SIG-M5 treated with dmso at 0.1 percent for 504 hours (cell line): ENCODE data around the gene HOXD13.

Experiments
- DNase-seq: peaks from one replicate; lab custom pipeline; 2025; ENCODE audit not compliant: unreplicated experiment; lab: John Stamatoyannopoulos, UW

Gene HOXD13

DNA sequence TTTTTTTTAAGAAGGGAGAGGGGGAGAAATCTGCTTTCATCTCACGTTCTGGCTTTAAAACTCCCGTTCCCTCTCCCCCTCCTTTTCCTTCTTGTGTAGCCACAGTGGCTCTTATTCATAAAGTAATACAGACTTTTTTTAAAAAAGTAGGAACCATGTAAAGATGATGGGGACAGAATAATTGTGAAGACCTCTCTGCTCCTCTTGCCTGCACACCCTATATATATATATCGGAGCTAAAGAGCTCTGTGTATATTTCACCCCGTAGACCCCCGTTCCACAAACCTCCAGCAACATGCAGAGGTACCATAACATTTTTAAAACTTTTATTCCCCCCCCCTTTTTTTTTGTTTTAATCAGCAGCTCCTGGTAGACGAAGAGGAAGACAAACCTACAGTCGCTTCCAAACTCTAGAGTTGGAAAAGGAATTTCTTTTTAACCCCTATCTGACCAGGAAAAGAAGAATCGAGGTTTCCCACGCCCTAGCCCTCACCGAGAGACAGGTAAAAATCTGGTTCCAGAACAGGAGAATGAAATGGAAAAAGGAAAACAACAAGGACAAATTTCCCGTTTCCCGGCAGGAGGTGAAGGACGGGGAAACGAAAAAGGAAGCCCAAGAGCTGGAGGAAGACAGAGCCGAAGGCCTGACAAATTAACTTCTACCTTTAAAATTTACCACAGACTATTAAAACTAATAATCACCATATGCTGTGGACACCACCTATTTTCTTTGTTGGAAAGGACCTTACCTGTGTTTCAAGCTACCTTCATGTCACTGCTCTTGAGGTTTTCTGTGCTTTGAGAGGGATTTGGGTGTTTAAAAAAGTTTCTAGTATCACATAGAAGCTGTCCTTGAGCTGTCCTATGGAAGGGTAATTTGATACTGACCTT lies 38.7 kb downstream of the HOXD13 start:
- no peak for DNase-seq

DNA sequence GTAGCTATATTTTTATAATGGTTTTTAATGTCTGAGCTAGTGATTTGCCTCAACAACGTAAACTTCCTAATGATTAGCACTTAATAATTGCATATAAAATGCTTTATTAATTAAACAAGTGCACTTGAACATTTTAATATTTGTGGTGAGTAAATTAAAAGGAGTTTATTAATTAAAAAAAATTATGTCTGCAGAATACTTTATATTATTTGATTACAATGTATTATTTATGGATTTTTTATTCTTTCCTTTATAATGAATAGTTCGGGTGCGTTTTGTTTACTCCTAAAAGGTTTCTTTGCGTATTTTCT lies 39.3 kb downstream of the HOXD13 start:
- DNase-seq: no peak

DNA sequence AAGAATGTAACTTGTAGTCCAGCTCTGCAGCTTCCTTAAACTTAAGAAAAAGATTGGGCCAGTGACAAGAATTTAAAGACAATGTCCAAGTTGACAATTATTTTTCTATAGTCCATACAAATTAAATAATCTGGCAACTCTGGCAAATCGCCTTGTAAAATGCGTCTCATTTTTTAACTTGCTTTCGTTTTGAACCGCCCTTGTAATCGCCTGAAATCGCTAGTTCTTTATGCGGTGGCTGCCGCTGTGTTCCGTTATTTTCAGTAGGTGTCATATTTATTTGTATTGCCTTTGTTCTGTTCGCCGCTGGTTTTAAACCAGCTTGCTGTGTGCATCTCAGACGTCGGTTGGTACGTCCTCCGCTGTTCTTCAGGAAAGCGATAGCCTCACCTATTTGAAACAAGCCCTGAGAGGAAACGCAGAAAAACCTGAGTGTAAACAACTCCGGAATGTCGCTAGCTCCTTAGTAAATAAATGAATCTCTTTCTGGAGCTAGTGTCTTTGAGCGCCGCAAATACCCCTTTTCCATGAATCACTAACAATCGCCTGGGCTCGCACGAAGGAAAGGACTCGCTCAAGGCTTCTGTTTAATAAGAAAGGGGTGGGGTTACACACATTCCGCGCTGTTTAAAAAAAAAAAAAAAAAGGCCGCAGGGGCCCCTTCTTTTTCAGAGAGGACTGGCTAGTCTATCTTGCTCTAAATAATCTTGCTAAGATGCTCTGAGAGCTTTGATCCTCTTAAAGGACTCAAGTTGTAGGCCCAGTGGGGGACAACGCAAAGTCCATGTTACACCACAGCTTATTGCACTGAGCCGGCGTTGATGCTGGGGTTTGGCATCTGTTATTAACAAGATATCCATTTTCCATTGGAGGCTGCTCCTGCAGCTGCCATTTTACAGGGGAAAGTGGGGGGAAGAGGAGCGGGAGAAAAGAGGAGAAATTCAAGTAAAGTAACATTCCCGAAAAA lies 40.0 kb downstream of the HOXD13 start:
- DNase-seq: no peak

DNA sequence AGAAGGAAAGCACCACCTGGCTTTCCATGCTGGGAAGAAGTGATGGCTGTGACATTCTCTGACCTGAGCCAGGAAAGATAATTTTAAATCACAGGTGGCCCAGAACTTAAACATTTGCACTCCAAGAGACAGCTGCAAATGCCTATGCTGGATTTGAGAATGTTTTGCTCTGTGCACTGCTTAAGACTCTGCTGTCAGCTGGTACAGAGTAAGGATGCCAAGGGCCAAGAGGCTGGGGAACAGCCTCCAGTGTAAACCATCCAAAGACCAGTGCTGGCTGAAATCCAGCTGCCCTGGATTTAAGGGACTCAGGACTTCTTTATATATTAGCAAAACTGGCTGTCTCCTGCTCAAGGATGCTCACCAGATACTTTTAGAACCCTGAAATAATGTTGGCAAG lies 40.9 kb downstream of the HOXD13 start:
- no peak for DNase-seq

DNA sequence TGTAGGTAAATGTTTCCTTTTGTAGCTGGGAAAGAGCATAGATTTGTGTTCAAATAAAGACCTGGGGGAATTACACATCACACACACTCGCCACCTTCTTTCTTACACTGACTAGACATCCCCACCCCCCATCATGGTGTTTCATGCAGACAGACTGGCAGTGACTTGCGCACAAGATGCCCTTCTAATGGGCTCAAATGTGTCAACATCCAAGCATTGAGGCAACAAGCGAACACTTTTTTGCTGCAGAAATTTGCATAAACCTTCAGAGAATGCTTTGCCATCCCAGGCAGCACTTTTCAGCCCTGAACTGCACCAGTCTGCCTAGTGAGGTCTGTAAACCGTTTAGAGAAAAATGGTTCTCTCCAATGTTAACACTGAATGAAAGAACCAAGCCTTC lies 41.5 kb downstream of the HOXD13 start:
- no peak for DNase-seq

DNA sequence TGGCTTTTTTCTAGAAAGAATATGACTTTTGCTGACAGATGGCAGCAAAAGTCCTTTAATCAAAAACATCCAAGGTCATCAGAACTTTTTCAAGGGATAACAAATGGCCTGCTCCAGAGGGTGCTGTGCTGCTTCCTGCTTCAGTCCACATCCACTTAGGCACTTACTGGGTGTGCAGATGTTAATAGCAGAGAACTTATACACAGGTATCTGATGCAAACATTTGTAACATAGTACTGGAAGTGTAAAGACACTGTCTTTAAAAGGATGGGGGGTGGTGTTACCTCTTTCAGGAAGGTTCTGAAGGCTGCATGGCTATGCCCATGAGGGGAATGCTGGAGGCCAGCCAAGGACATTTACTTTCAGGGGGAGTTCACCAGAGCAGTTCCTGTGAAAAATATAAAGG lies 42.5 kb downstream of the HOXD13 start:
- no peak for DNase-seq

DNA sequence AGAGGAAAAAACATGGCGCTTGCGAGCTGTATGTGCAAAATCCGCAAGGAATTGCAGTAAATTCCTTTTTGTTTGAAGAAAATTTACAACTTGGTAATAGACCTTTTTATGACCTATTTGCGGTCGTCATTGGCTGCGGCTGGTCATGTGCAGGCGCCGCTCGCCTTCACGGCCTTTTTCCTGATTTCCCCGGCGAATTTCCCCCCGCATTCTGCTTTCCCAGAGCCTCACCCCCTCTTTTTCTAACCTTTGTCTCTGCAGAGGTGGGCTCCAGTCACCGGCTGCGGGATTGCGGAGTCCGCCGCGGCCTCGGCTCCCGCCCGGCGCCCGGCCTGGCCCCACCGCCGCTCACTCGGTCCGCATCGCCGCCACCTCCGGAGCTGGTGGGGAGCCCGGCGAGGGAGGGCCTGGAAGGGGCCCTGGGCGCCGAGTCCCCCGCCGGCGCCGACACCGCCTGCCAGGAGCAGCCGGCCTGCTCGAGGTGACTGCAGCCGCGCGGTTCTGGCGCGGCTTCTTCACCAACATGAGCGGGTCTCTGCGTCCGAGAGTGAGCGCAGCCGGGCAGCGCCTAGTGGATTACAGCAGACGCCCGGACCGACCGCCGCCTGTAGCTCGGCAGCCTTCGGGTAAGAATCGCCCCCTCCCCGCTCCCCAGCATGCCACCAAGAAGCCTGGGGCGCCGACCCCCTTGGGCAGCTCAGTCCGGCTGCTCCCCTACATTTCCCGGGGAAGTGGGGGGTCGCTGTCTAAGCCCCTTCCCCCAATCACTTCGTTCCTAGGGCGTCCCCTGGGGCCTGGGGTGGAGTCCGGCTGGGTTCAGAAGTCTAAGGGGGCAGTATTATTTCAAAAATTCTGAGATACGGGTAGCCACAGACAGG lies 44.1 kb downstream of the HOXD13 start:
- DNase-seq: no peak

DNA sequence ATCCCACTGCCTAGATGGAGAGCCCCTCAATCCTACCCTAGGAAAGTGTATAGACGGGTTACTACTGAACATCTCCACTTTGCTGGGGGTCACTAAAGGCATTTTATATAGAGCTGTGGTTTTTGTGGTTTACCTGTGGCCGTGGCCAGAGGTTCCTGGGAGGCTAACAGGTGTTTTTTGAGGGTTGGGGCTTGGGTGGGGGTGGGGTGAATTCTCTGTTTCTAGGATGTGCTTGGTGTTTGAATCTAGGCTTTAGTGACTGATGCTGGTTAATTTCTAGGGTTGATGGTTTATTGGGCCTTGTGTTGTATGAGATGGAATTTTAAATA lies 44.7 kb downstream of the HOXD13 start:
- no peak for DNase-seq

DNA sequence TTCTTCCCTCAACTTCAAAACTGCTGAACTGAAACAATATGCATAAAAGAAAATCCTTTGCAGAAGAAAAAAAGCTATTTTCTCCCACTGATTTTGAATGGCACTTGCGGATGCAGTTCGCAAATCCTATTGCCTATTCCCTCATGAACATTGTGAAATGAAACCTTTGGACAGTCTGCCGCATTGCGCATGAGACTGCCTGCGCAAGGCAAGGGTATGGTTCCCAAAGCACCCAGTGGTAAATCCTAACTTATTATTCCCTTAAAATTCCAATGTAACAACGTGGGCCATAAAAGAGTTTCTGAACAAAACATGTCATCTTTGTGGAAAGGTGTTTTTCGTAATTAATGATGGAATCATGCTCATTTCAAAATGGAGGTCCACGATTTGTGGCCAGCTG lies 45.4 kb downstream of the HOXD13 start:
- no peak for DNase-seq

DNA sequence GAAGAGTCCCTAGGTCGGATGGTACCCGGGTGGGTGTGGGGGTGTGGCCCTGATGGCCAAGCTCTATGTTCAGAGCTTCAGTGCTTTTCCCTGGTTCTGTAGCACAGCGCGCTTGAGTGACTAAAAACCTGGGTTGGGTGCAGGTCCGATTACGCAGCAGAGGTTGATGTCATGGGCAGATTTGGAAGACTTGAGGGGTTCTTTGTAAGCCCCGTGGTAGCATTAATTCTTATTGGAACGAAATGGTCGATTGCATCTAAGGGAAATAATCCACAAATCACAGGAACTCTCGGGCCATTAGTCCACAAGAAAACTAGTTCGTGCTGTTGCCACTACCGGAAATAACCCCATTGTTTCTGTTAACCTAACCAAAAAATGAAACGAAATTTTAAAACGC lies 46.0 kb downstream of the HOXD13 start:
- no peak for DNase-seq

DNA sequence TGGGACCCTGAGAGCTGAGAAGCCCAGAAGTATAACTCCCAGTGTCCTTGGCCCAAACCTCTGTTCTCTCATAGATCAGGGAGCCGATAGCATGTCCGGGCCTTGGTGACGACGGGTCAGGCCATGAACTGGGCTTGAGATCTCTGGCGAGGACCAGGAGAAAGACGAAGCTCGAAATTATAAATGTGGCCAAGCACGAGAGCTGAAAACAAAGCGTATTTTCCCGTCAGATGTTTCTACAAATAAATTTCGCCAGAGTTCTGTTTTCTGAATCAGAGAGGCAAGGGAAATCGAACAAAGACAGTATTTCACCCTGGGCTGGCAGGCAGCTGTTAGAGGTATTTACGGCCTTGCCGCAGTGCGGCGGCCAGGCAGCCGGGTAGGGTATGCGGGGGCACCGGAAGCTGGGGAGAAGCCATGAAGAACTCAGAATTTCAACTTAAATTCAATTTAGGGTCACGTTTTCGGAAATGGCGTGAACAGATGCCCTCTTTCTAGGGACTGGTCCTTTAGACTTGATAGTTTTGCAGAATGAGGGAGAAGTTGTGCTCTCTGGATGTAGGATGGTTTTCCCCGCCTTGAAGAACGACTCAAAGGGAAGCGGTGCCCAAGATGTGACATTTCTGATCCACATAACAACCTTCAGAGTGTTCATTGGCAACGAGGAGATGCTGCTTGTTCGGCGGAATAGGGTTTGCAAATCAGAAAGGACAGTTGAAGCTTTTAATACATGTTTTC lies 46.6 kb downstream of the HOXD13 start:
- DNase-seq: no peak

DNA sequence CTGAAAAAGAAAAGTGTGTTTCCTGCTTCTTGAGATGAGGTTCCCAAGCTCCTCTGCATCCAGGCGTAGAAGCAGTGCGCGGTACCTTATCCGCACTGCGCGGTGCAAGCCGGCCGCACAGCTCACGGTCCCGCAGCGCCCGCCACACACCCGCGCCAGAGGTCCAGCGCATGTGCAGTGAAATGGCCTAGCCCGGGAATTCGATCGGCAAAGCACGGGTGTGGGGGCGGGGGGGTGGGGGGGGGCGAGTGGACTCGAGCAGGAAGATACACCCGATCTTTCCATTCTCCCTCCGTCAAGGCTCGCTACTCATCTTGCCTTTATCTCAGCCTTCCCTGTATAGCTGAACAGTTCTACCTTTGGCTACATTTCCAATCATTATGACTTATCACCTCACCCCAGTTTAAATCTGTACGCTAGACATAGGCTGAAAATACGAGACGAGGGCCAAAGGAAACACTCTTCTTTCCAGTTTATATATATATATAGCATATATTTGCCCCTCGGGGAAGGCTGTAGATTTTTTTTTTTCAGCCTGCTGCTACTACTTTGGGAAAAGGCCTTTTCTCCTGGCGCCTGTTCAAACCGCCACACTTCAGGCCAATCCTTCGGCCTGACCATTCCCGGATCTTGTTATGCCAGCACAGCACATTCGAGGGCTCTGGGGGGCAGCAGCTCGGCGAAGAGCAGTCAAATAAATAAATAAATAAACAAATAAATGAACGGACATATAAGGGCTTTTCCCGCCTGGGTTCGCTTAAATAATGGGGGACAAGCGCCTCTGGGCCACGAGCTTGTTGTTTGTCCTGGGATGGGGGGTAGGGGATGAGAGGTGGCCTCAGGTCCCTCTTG lies 47.4 kb downstream of the HOXD13 start:
- no peak for DNase-seq

DNA sequence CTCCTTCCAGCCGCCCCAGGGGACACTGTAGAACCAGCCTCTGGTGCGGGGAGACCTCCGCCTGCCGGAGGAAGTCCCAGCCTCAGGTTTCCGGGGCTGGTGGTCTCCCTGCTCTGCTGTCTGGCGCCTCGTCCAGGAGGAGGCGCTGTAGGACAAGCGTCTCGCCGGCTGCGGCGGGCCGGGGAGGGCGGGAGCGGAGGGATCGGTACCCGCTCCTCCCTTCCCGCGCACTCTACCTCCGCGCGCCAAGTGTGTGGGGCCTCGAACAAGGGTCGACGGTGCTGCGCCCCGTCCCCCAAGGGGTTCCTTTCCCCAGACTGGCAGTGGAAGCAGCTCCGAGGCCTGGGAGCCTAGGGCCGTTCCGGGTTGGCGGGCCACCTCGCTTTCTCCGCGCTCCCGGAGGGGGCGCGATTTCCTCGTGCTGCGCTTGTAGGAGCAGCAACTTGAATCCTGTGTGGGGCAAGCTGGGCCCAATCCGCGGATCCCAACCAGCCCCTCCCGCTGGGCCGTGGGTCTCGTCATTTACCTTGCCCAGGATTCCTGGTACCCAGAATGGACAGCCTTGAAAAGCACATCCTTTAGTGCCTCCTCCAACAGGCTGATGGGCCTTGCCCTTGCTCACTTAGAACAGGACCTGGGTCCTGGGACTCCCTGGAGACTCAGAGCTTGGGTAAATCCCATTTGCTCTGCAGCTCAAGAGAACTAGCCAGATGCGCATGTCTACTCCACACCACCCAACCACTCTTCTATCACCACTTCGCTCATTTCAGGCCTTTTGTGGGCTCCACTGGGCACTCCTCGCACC lies 48.2 kb downstream of the HOXD13 start:
- peak; percentile 39 for DNase-seq

DNA sequence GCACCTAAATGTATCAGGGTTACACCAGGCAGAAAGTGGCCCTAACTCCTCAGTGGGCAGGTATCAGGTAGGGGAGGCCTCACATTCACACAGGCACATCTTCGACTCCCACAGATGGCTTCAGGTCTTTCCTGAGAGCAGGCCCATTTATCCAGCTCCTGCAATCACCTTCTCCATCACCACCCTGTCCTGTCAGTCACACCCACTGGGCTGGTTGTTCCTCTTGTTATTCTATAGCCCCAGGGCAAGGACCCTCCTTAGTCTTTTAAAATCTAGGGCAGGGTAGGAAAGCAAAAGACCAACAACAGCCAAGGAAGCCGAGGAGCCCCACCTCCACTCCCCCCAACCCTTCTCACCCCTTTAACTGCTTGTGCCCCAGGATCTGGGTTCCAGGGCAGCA lies 49.8 kb downstream of the HOXD13 start:
- DNase-seq: no peak
